HTR-8/SVneo (cell line): ENCODE data around the gene CHCHD2.
"Not testable (repeated sequence)": the region's sequence is repeated elsewhere in the genome, so short reads cannot be mapped to it uniquely, and the experiment has no call there.

Experiments used
- DNase-seq: peaks from one replicate; pipeline ENCODE4 v3.0.0; 2011; ENCODE audit warnings: low spot score, mixed read lengths; ENCODE audit not compliant: insufficient read length
- FAIRE-seq: peaks from 2 replicates; lab custom pipeline; 2011; peaks lifted over from hg19 to GRCh38; lab: Jason Lieb, UNC

The CHCHD2 gene

DNA sequence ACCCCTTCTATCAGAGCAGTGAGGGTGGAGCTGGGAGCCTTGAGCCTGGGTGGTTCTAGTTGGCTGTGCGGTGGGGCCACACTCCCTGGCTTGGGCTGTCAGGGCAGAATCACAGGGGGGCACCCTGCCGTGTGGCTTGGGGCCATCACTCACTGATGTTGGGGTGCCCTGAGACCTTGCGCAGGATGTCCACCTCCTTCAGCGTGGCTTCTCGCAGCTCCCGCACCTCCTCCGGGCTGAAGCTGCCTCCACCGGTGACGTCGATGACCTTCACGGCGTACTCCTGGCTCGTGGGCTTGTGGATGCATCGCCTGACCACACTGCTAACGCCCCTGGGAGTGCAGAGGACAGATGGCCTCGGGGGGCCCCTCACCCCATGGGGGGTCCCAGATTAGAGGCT is 18.8 kb downstream of the CHCHD2 start:
- FAIRE-seq (no peak), DNase-seq (no peak)

- no peak for FAIRE-seq
- DNase-seq: no peak
These were observed 19.5 kb downstream of the CHCHD2 start for GRCh38 chr7:56086761-56087160.

- FAIRE-seq (no peak), DNase-seq (no peak)
These were observed 23.0 kb downstream of the CHCHD2 start for GRCh38 chr7:56083150-56083785.

- DNase-seq (no peak), FAIRE-seq (no peak)
These were observed 24.5 kb downstream of the CHCHD2 start for GRCh38 chr7:56081626-56082340.

DNA sequence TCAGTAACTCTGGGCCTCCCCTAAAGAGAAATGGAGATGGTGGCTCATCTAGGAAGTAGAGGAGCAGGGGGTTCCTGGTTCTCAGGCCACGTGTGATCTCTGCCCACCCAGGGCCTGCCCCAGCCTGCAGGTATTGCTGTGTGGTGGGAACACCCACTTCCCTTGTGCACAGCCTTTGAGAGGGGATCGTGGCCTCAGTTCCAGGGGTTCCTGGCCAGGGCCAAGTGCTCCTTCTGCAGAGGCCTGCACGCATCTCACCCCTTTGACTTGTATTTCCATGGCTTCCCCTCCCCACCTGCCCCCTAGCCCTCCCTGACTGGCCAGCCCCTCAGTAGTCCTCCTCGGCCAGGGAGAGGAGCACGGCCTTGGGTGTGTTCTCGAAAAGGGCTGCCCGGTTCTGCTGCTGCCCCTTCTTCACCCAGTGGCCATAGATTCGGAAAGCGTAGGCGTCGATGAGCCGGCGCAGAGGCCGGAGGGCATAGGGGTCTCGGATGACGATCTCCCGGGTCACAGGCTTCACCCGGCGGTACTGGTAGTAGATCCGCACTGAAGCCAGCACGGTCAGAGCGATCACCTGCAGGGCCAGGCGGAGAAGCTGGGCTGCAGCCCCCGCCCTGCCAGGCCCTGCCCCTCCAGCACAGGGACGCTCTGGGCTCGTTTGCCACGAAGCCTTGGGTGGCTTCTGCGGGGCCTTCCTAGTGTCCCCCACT is 25.4 kb downstream of the CHCHD2 start:
- not testable (repeated sequence) for FAIRE-seq, DNase-seq

- DNase-seq: no peak
- no peak for FAIRE-seq
These were observed 26.7 kb downstream of the CHCHD2 start for GRCh38 chr7:56079450-56080185.

GRCh38 chr7:56078196-56078595 is 28.1 kb downstream of the CHCHD2 start:
- FAIRE-seq: no peak
- DNase-seq: no peak

GRCh38 chr7:56077681-56078080 is 28.6 kb downstream of the CHCHD2 start:
- FAIRE-seq (no peak), DNase-seq (no peak)

DNA sequence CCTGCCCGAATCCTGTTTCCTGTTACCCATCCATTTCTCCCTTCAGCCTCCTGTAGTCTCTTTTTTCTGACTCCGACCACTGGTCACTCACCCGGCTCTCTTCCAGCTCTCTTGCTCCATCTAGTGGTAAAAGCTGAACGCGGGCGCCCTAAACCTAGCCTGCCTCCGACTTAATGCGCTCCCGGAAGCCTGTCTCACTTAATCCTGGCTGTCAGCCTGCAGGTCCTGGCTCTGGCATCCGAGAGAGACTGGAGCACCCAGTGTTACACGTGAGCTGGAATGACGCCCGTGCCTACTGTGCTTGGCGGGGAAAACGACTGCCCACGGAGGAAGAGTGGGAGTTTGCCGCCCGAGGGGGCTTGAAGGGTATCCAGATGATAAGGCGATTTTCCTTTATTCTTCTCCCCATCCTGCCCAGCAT is 31.9 kb downstream of the CHCHD2 start:
- DNase-seq (peak; percentile 73), FAIRE-seq (no peak)

DNA sequence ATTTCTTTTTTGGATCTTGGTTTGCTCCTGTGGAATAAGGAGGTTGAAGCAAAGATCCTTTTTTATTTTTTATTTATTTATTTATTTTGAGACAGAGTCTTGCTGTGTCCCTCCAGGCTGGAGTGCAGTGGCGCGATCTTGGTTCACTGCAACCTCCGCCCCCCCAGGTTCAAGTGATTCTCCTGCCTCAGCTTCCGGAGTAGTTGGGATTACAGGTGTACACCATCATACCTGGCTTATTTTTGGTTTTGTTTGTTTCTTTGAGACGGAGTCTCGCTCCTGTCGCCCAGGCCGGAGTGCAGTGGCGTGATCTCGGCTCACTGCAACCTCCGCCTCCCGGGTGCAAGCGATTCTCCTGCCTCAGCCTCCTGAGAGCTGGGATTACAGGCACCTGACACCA is 39.9 kb downstream of the CHCHD2 start:
- not testable (repeated sequence) for DNase-seq, FAIRE-seq

GRCh38 chr7:56063882-56064625 is 42.2 kb downstream of the CHCHD2 start, which contains the start of gene SUMF2:
Gene SUMF2, plus strand, starts transcription at chr7:56064286. Its CDS starts 26 bp downstream, at chr7:56064312.
- DNase-seq: peak; percentile 97
- FAIRE-seq: peak; percentile 96

DNA sequence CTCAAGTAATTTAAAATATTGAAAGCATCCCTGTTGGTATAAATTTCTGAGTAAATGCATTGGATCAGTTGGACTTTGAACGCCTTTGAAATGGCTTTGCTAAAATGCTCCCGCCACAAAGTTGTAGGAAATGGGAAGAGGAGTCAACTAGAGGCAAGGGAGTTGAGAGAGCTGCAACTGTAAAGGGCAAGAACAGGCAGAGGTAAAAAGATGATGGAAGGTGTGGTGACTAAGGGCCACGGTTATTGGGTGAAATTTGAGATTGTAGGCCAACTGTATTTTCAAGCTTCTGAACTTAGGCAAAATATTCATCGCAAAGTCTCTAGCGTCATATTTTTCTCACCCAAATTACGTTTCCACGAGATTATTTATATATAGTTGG is 42.8 kb downstream of the CHCHD2 start:
- DNase-seq: no peak
- no peak for FAIRE-seq

DNA sequence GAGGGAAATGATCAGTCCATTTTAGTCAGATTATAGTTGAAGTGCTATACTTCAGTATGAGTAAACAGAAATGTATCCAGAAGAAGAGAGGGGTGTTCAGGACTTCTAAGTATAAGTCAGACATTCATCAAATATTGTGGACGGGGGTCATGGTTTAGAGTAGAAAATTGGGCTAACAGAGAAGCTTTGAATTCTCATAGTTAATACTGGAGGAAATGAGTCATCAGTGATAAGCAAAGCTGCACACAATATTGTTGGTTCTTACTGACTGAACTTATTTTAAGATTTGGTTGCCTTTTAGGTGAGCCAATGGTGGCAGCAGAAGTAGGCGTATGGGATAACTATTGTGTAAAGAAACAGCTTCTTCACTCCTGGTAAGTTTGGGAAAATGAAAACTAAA is 43.9 kb downstream of the CHCHD2 start:
- FAIRE-seq (no peak), DNase-seq (no peak)

GRCh38 chr7:56053993-56054392 is 52.3 kb downstream of the CHCHD2 start:
- DNase-seq: no peak
- FAIRE-seq: no peak

- FAIRE-seq (no peak), DNase-seq (no peak)
These were observed 52.9 kb downstream of the CHCHD2 start for GRCh38 chr7:56053379-56053778.
